ENCODE results near the gene DTNB.
A peak's percentile ranks its signal among the peaks of the same experiment; 100 is the strongest.
"Not testable (repeated sequence)": the region's sequence is repeated elsewhere in the genome, so short reads cannot be mapped to it uniquely, and the experiment has no call there.

Gene DTNB

DNA sequence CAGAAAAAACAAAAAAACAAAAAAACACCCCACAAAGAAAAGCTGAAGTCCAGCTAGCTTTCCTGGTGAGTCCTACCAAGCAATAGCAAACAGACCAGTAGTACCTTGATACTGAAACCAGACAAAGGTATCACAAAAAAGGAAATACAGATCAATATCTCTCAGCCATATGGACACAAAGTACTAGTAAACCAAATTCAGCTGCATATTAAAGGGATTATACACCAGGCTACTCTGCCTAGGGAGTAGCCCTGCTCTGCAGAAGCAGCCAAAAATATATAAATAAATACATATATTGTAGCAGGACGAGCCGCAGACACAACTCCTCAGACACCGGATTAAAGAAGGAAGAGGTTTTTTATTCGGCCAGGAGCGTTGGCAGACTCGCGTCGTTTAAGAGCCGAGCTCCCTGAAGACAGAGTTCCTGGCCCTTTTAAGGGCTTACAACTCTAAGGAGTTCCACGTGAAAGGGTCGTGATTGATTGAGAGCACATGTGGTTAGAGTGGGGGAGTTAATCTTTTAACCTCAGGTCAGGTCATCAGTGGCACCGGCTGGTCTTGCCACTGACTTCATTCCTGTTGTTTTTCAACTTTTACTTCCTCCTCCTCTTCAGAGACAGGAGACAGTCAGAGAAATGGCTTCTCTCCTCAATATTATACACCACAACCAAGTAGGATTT lies 38.4 kb upstream of the DTNB start:
- H3K27ac ChIP-seq, result peak overlapping the region; percentile 86
- H3K4me3 ChIP-seq (ENCODE audit: low read depth in 1 of 2, low read length in 1 of 2), result peak overlapping the region; percentile 68 to 73
- H3K9me3 ChIP-seq, result no peaks in the 10 kb centered on the region
- H3K36me3 ChIP-seq, result no peaks in the 10 kb centered on the region
- TF ChIP-seq, protein P1, sequence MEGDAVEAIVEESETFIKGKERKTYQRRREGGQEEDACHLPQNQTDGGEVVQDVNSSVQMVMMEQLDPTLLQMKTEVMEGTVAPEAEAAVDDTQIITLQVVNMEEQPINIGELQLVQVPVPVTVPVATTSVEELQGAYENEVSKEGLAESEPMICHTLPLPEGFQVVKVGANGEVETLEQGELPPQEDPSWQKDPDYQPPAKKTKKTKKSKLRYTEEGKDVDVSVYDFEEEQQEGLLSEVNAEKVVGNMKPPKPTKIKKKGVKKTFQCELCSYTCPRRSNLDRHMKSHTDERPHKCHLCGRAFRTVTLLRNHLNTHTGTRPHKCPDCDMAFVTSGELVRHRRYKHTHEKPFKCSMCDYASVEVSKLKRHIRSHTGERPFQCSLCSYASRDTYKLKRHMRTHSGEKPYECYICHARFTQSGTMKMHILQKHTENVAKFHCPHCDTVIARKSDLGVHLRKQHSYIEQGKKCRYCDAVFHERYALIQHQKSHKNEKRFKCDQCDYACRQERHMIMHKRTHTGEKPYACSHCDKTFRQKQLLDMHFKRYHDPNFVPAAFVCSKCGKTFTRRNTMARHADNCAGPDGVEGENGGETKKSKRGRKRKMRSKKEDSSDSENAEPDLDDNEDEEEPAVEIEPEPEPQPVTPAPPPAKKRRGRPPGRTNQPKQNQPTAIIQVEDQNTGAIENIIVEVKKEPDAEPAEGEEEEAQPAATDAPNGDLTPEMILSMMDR (IDR thresholded peaks at IDR 0.05), result no peak
- peaks cover 12 to 19% of the 10 kb centered on the region in 2 experiments for H3K4me1 ChIP-seq (ENCODE audit: control insufficient read depth in 1 of 2, insufficient read depth in 1 of 2, low read depth in 1 of 2, low read length in 1 of 2)
- no peaks in the 10 kb centered on the region for H3K27me3 ChIP-seq

DNA sequence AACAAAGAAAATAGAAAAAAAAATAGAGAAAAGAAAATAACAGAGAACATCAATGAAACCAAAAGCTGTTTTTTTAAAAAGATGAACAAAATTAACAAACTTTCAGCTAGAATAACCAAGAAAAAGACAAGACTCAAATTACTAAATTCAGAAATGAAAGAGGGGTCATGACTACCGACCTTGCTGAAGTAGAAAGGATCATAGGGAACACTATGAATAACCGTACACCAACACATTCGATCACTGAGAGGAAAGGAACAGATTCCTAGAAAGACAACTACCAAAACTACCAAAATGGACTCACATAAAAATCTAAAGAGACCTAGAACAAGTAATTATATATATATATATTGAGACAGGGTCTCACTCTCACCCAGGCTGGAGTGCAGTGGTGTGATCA lies 37.4 kb upstream of the DTNB start:
- Histone ChIP-seq H3K9me3 (no peaks in the 10 kb centered on the region), H3K4me3 (ENCODE audit: low read depth in 1 of 2, low read length in 1 of 2) (no peak overlapping the region), H3K4me1 (ENCODE audit: control insufficient read depth in 1 of 2, insufficient read depth in 1 of 2, low read depth in 1 of 2, low read length in 1 of 2) (peaks cover 12 to 19% of the 10 kb centered on the region in 2 experiments), H3K27ac (no peak overlapping the region), H3K36me3 (no peaks in the 10 kb centered on the region), H3K27me3 (no peaks in the 10 kb centered on the region)
- TF ChIP-seq, protein P1 (IDR thresholded peaks at IDR 0.05), result no peak

DNA sequence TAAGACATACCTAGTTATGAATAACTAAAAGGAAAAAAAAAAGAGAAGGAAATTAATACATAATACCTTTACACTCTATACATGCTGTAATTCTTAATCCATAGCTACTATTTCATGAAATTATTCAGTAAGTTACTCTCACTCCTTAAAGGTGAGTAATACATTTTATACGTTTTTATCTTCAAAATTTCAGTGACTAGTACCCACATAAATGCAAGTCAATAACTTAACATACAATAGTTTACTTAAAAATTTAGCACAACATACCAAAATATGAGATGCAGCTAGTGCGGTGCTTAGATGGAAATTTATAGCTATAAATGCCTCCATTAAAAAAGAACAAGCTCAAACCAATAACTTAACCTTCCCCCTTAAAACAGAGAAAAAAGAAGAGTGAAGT lies 36.0 kb upstream of the DTNB start:
- Histone ChIP-seq H3K27me3 (no peaks in the 10 kb centered on the region), H3K4me1 (ENCODE audit: control insufficient read depth in 1 of 2, insufficient read depth in 1 of 2, low read depth in 1 of 2, low read length in 1 of 2) (peaks cover 12 to 19% of the 10 kb centered on the region in 2 experiments), H3K27ac (no peak overlapping the region), H3K4me3 (ENCODE audit: low read depth in 1 of 2, low read length in 1 of 2) (no peak overlapping the region), H3K36me3 (no peaks in the 10 kb centered on the region), H3K9me3 (no peaks in the 10 kb centered on the region)
- TF ChIP-seq, protein P1 (IDR thresholded peaks at IDR 0.05), result no peak

DNA sequence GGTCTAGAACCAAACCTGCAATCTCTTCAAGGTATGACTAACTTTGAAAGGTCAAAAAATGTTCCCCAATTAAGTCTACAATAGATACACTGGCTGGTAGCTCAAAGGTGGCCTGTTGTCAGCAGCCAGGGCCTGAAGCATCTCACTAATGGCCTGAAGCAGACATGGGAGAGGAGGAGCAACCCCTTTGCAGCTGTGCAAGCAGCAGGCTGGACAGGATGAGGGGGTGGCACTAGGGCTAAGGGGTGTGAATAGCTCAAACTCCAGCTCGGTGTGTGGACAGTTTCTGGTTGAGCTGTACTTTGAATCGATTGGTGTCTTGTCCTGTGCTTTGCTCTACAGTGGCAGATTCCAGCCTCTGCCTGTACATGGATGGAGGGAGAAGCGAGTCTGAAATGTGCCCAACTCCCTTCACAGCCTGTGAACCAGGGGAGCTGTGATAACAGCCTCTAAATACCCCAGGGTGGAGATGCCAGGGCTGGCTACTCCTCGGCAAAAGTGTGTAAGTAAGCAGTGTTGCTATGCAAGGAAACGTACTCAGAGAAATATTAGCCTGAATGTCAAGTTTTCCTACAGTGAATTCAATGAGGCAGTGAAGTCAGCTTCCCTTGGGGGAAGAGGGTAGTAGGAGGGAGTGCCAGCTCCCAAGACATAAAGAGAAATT lies 34.7 kb upstream of the DTNB start:
- TF ChIP-seq, protein P1 (IDR thresholded peaks at IDR 0.05), result no peak
- no peaks in the 10 kb centered on the region for H3K9me3 ChIP-seq
- H3K27ac ChIP-seq, result no peak overlapping the region
- no peaks in the 10 kb centered on the region for H3K27me3 ChIP-seq
- no peaks in the 10 kb centered on the region for H3K36me3 ChIP-seq
- H3K4me1 ChIP-seq (ENCODE audit: control insufficient read depth in 1 of 2, insufficient read depth in 1 of 2, low read depth in 1 of 2, low read length in 1 of 2), result peaks cover 12 to 19% of the 10 kb centered on the region in 2 experiments
- H3K4me3 ChIP-seq (ENCODE audit: low read depth in 1 of 2, low read length in 1 of 2), result no peak overlapping the region

DNA sequence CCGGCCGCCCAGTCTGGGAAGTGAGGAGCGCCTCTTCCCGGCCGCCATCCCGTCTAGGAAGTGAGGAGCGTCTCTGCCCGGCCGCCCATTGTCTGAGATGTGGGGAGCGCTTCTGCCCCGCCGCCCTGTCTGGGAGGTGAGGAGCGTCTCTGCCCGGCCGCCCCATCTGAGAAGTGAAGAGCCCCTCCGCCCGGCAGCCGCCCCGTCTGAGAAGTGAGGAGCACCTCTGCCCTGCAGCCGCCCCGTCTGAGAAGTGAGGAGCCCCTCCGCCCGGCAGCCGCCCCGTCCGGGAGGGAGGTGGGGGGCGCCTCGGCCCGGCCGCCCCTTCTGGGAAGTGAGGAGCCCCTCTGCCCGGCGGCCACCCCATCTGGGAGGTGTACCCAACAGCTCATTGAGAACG lies 32.2 kb upstream of the DTNB start:
- H3K36me3 ChIP-seq; H3K9me3 ChIP-seq; H3K4me1 ChIP-seq (ENCODE audit: control insufficient read depth in 1 of 2, insufficient read depth in 1 of 2, low read depth in 1 of 2, low read length in 1 of 2); H3K27me3 ChIP-seq; H3K27ac ChIP-seq; H3K4me3 ChIP-seq (ENCODE audit: low read depth in 1 of 2, low read length in 1 of 2): not testable (repeated sequence)

DNA sequence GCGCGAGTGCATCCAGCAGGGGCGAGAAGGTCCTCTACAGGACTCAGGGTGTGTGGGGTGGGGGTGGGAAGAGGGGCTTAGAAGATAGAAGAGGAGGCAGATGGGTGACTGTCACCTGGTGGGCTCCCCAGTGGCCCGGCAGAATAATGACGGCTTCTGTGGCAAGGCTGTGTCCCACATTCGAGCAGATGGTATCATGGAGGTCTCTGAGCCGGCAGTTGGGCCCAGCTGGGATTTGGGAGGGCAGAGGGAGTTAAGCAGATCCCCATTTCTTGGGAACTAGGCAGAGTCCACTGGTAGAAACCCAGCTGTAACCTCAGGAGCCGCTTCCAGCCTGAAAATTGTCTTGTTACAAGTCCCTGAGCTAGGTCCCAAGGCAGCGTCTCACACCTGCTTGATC lies 28.4 kb upstream of the DTNB start:
- Histone ChIP-seq H3K9me3 (no peaks in the 10 kb centered on the region), H3K27ac (no peak overlapping the region), H3K27me3 (no peaks in the 10 kb centered on the region), H3K4me3 (ENCODE audit: low read depth in 1 of 2, low read length in 1 of 2) (no peak overlapping the region), H3K4me1 (ENCODE audit: control insufficient read depth in 1 of 2, insufficient read depth in 1 of 2, low read depth in 1 of 2, low read length in 1 of 2) (no peaks in the 10 kb centered on the region), H3K36me3 (no peaks in the 10 kb centered on the region)
- TF ChIP-seq, protein P1 (IDR thresholded peaks at IDR 0.05), result no peak

Data from neutrophil (primary cell).